Sigmoid colon (tissue), 4 donors: Measurements from ENCODE around the gene HIGD1A.

ENCODE experiments used
- CTCF ChIP-seq, 4 experiments: fragments of 450-650 bp in 3 of 4; fragments of 200-600 bp in 1 of 4; IDR thresholded peaks; one replicate each; pipeline ENCODE4 v1.5.1; 2016 to 2019; ENCODE audit warnings: antibody characterized with exemption in 4 of 4, mild to moderate bottlenecking in 3 of 4, moderate library complexity in 2 of 4
- EP300 ChIP-seq, 4 donors: sonication (generic); formaldehyde crosslinking; IDR thresholded peaks; one replicate each; pipeline ENCODE4 v1.6.1; 2017; ENCODE audit warnings: antibody characterized with exemption in 4 of 4

- no peak for TF ChIP-seq EP300 (IDR thresholded peaks at IDR 0.05)
- TF ChIP-seq CTCF (IDR thresholded peaks at IDR 0.05) = no peak
Observed at GRCh38 chr3:42752961-42753360, 51.3 kb downstream of the HIGD1A start.
